Measurements from ENCODE around the gene DSCAML1. TPM values are rescaled to one million over a fixed set of nuclear protein-coding genes. Genes with fewer than 3 reads are reported as not detected.

Gene DSCAML1
- total and polyA plus RNA-seq, 9 of the 15 experiments (the other 6 are each of a cell fraction or from before 2014, with no cell fraction given): not detected

DNA sequence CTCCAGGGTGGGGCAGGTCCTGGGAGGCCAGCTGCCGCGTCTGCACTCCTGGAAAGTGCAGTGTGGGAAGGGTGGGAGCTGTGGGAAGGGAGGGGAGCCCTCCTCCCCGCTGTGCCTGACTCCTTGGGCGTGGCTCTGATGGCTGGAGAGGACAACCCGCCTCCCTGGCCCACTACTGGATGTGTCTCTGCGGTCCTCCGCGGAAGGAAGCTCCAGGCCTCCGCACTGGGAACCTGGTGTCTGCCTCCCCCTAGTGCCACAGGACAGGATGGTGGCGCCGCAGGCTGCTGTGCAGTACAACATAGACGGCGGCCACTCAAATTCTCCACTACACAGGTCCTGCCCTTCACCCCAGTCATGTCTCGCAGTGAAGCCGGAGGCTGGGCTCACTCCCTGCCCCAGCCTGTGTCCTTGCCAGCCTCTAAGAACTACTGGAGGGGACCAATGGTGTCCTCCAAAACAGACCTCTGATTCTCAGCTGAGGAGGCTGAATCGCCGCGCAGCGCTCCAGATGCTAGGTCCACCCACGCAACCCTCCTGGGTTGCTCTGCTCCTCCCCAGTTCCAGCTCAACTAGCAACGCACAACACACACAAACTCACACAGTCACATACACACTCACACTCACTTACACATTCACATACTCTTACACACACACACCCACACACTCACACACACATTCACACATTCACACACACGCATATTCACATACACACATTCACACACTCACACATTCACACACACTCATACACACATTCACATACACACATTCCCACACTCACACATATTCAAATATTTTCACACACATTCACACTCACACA lies 12.4 kb upstream of the DSCAML1 start (continued):
- TF ChIP-seq SAFB (IDR thresholded peaks at IDR 0.05; ENCODE audit: borderline replicate concordance, low read depth, low read length) (no peak), NR4A1 (CRISPR knock-in tag; IDR thresholded peaks at IDR 0.05) (no peak), NR4A1 (tag; IDR thresholded peaks at IDR 0.05) (no peak), BRCA1 (IDR thresholded peaks at IDR 0.05) (no peak), BRCA1 (CRISPR knock-in tag; IDR thresholded peaks at IDR 0.05) (no peak), ZNF253 (CRISPR knock-in tag; conservative IDR thresholded peaks at IDR 0.05) (no peak), HSF4 (CRISPR knock-in tag; IDR thresholded peaks at IDR 0.05; ENCODE audit: borderline replicate concordance) (no peak), RBM14 (IDR thresholded peaks at IDR 0.05; ENCODE audit: borderline replicate concordance, insufficient read depth, low read depth, low read length) (no peak), ZNF76 (CRISPR knock-in tag; IDR thresholded peaks at IDR 0.05; ENCODE audit: borderline replicate concordance) (no peak), ZNF780A (CRISPR knock-in tag; IDR thresholded peaks at IDR 0.05) (no peak), CBX1 (IDR thresholded peaks at IDR 0.05; ENCODE audit: low read depth) (no peak), FOXM1 (IDR thresholded peaks at IDR 0.05; ENCODE audit: low read depth) (no peak), FOXM1 (CRISPR knock-in tag; IDR thresholded peaks at IDR 0.05; ENCODE audit: low read depth) (no peak), ZNF77 (CRISPR knock-in tag; IDR thresholded peaks at IDR 0.05) (no peak), SMARCB1 (IDR thresholded peaks at IDR 0.05; ENCODE audit: insufficient read length, low read depth) (no peak), PHF8 (IDR thresholded peaks at IDR 0.05; ENCODE audit: borderline replicate concordance, low read length) (no peak), U2AF2 (optimal IDR thresholded peaks at IDR 0.05; ENCODE audit: low read depth, low read length) (no peak), PCBP2 (IDR thresholded peaks at IDR 0.05; ENCODE audit: low read depth, low read length, poor library complexity, severe bottlenecking) (no peak), RFX7 (CRISPR knock-in tag; IDR thresholded peaks at IDR 0.05) (no peak)
- TF ChIP-seq, protein P1, sequence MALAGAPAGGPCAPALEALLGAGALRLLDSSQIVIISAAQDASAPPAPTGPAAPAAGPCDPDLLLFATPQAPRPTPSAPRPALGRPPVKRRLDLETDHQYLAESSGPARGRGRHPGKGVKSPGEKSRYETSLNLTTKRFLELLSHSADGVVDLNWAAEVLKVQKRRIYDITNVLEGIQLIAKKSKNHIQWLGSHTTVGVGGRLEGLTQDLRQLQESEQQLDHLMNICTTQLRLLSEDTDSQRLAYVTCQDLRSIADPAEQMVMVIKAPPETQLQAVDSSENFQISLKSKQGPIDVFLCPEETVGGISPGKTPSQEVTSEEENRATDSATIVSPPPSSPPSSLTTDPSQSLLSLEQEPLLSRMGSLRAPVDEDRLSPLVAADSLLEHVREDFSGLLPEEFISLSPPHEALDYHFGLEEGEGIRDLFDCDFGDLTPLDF (CRISPR knock-in tag; IDR thresholded peaks at IDR 0.05): no peak
- TF ChIP-seq, protein P2, sequence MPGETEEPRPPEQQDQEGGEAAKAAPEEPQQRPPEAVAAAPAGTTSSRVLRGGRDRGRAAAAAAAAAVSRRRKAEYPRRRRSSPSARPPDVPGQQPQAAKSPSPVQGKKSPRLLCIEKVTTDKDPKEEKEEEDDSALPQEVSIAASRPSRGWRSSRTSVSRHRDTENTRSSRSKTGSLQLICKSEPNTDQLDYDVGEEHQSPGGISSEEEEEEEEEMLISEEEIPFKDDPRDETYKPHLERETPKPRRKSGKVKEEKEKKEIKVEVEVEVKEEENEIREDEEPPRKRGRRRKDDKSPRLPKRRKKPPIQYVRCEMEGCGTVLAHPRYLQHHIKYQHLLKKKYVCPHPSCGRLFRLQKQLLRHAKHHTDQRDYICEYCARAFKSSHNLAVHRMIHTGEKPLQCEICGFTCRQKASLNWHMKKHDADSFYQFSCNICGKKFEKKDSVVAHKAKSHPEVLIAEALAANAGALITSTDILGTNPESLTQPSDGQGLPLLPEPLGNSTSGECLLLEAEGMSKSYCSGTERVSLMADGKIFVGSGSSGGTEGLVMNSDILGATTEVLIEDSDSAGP (CRISPR knock-in tag; IDR thresholded peaks at IDR 0.05): no peak
- TF ChIP-seq, protein P3, sequence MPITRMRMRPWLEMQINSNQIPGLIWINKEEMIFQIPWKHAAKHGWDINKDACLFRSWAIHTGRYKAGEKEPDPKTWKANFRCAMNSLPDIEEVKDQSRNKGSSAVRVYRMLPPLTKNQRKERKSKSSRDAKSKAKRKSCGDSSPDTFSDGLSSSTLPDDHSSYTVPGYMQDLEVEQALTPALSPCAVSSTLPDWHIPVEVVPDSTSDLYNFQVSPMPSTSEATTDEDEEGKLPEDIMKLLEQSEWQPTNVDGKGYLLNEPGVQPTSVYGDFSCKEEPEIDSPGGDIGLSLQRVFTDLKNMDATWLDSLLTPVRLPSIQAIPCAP (CRISPR knock-in tag; IDR thresholded peaks at IDR 0.05; ENCODE audit: borderline replicate concordance): no peak
- TF ChIP-seq, protein P4, sequence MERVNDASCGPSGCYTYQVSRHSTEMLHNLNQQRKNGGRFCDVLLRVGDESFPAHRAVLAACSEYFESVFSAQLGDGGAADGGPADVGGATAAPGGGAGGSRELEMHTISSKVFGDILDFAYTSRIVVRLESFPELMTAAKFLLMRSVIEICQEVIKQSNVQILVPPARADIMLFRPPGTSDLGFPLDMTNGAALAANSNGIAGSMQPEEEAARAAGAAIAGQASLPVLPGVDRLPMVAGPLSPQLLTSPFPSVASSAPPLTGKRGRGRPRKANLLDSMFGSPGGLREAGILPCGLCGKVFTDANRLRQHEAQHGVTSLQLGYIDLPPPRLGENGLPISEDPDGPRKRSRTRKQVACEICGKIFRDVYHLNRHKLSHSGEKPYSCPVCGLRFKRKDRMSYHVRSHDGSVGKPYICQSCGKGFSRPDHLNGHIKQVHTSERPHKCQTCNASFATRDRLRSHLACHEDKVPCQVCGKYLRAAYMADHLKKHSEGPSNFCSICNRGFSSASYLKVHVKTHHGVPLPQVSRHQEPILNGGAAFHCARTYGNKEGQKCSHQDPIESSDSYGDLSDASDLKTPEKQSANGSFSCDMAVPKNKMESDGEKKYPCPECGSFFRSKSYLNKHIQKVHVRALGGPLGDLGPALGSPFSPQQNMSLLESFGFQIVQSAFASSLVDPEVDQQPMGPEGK (CRISPR knock-in tag; IDR thresholded peaks at IDR 0.05; ENCODE audit: borderline replicate concordance): no peak

All from K562 (cell line).